Measurements from ENCODE around the gene FAM193A. TPM values are rescaled to one million over a fixed set of nuclear protein-coding genes. Genes with fewer than 3 reads are reported as not detected.

Gene FAM193A
- total RNA-seq, 1 experiment from 2014 or later, result 13.6 TPM

- ATAC-seq (no peak), DNase-seq (no peak)
- Histone ChIP-seq H3K4me2 (ENCODE audit: low read length) (no peak overlapping the region), H4K20me1 (ENCODE audit: low read length) (no peaks in the 10 kb centered on the region), H3K9me3 (ENCODE audit: low read length) (no peaks in the 10 kb centered on the region), H2AFZ (ENCODE audit: low read length) (no peak overlapping the region), H3F3A (ENCODE audit: low read length, unreplicated experiment) (no peaks in the 10 kb centered on the region), H3K27ac (ENCODE audit: low read length) (no peak overlapping the region), H3K4me3 (ENCODE audit: low read length) (no peak overlapping the region), H3K79me2 (ENCODE audit: low read length) (no peaks in the 10 kb centered on the region), H3K9me2 (replicated peaks; ENCODE audit: low read length) (no peaks in the 10 kb centered on the region), H3K27me3 (ENCODE audit: low read length) (no peaks in the 10 kb centered on the region), H3K9ac (ENCODE audit: low read length) (no peak overlapping the region), H3K36me3 (ENCODE audit: low read depth, low read length) (peaks cover 4% of the 10 kb centered on the region; the same call in 1 of the 2 replicates), H3K4me1 (ENCODE audit: insufficient read depth, low read length) (no peaks in the 10 kb centered on the region)
- ChIA-PET POLR2A (ENCODE audit: unreplicated experiment) (no interaction called here), CTCF (no interaction called here)
- intact Hi-C loops (cut with micrococcal nuclease), result no loop called here
- BruUV-seq (replicated peaks), result no TSS peak
- TF ChIP-seq CTCF (conservative IDR thresholded peaks at IDR 0.05; ENCODE audit: low read depth, low read length) (no peak), EZH2phosphoT487 (IDR thresholded peaks at IDR 0.05; ENCODE audit: borderline replicate concordance, low read length) (no peak), EZH2 (IDR thresholded peaks at IDR 0.05; ENCODE audit: low read length, unreplicated experiment) (no peak)
Measured at GRCh38 chr4:2688697-2689096, 152.2 kb downstream of the FAM193A start.

- no peak for ATAC-seq
- POLR2A ChIA-PET (ENCODE audit: unreplicated experiment), result no interaction called here
- no peaks in the 10 kb centered on the region for H3K27me3 ChIP-seq (ENCODE audit: low read length)
- no peaks in the 10 kb centered on the region for H3F3A ChIP-seq (ENCODE audit: low read length, unreplicated experiment)
- H3K79me2 ChIP-seq (ENCODE audit: low read length), result no peaks in the 10 kb centered on the region
- H3K9me2 ChIP-seq (replicated peaks; ENCODE audit: low read length), result no peaks in the 10 kb centered on the region
- intact Hi-C loops (cut with micrococcal nuclease), result no loop called here
- no TSS peak for BruUV-seq (replicated peaks)
- DNase-seq, result no peak
- no peak overlapping the region for H2AFZ ChIP-seq (ENCODE audit: low read length)
- no peaks in the 10 kb centered on the region for H3K4me1 ChIP-seq (ENCODE audit: insufficient read depth, low read length)
- TF ChIP-seq EZH2 (IDR thresholded peaks at IDR 0.05; ENCODE audit: low read length, unreplicated experiment) (no peak), CTCF (conservative IDR thresholded peaks at IDR 0.05; ENCODE audit: low read depth, low read length) (no peak), EZH2phosphoT487 (IDR thresholded peaks at IDR 0.05; ENCODE audit: borderline replicate concordance, low read length) (no peak)
- H3K9me3 ChIP-seq (ENCODE audit: low read length), result no peaks in the 10 kb centered on the region
- no peak overlapping the region for H3K9ac ChIP-seq (ENCODE audit: low read length)
- H3K4me2 ChIP-seq (ENCODE audit: low read length), result no peak overlapping the region
- peaks cover 4% of the 10 kb centered on the region; the same call in 1 of the 2 replicates for H3K36me3 ChIP-seq (ENCODE audit: low read depth, low read length)
- CTCF ChIA-PET, result no interaction called here
- no peak overlapping the region for H3K4me3 ChIP-seq (ENCODE audit: low read length)
- H4K20me1 ChIP-seq (ENCODE audit: low read length), result no peaks in the 10 kb centered on the region
- no peak overlapping the region for H3K27ac ChIP-seq (ENCODE audit: low read length)
Measured at GRCh38 chr4:2689114-2689513, 152.7 kb downstream of the FAM193A start.

GRCh38 chr4:2689825-2690700 lies 153.6 kb downstream of the FAM193A start:
- intact Hi-C loops (cut with micrococcal nuclease), result no loop called here
- Histone ChIP-seq H3K4me1 (ENCODE audit: insufficient read depth, low read length) (no peaks in the 10 kb centered on the region), H3K79me2 (ENCODE audit: low read length) (no peaks in the 10 kb centered on the region), H3K4me3 (ENCODE audit: low read length) (no peak overlapping the region), H3K4me2 (ENCODE audit: low read length) (no peak overlapping the region), H3K27me3 (ENCODE audit: low read length) (no peaks in the 10 kb centered on the region), H3F3A (ENCODE audit: low read length, unreplicated experiment) (no peaks in the 10 kb centered on the region), H3K9me3 (ENCODE audit: low read length) (no peaks in the 10 kb centered on the region), H3K36me3 (ENCODE audit: low read depth, low read length) (peaks cover 4% of the 10 kb centered on the region; the same call in 1 of the 2 replicates), H4K20me1 (ENCODE audit: low read length) (no peaks in the 10 kb centered on the region), H3K9me2 (replicated peaks; ENCODE audit: low read length) (no peaks in the 10 kb centered on the region), H3K27ac (ENCODE audit: low read length) (no peak overlapping the region), H3K9ac (ENCODE audit: low read length) (no peak overlapping the region), H2AFZ (ENCODE audit: low read length) (no peak overlapping the region)
- TF ChIP-seq EZH2phosphoT487 (IDR thresholded peaks at IDR 0.05; ENCODE audit: borderline replicate concordance, low read length), result no peak
- TF ChIP-seq EZH2 (IDR thresholded peaks at IDR 0.05; ENCODE audit: low read length, unreplicated experiment), result no peak
- TF ChIP-seq CTCF (conservative IDR thresholded peaks at IDR 0.05; ENCODE audit: low read depth, low read length), result no peak
- ATAC-seq (no peak), DNase-seq (no peak)
- ChIA-PET CTCF (no interaction called here), POLR2A (ENCODE audit: unreplicated experiment) (no interaction called here)
- no TSS peak for BruUV-seq (replicated peaks)
